Heart right ventricle (tissue), 16 donors: ENCODE measurements around the gene CAMK1D. TPM values are rescaled to one million over a fixed set of nuclear protein-coding genes. Genes with fewer than 3 reads are reported as not detected.

ENCODE experiments used
- ATAC-seq, 8 donors: fragments of 200-7000 bp; cut with Tn5 transposase; one replicate each; pipeline ENCODE4 v1.9.1; 2020; ENCODE audit warnings: mild to moderate bottlenecking in 8 of 8, moderate library complexity in 8 of 8, moderate number of reproducible peaks in 1 of 8
- DNase-seq, 2 donors: peaks; one replicate each; pipeline ENCODE4 v3.0.0-alpha.2; 2020
- H3K27ac ChIP-seq, 10 donors: fragments of 200-600 bp; sonication (generic) in 2 of 10; one replicate each; pipeline versions ENCODE4 v1.5.0 to v1.8.0; 2020 to 2022; ENCODE audit warnings: mild to moderate bottlenecking in 3 of 10
- H3K27me3 ChIP-seq, 7 donors: fragments of 200-600 bp; one replicate each; pipeline ENCODE4 v1.8.0; 2021 to 2022; ENCODE audit warnings: mild to moderate bottlenecking in 2 of 7
- H3K36me3 ChIP-seq, 9 donors: fragments of 200-600 bp; sonication (generic) in 1 of 9; one replicate each; pipeline versions ENCODE4 v1.5.0 to v1.8.0; 2020 to 2022; ENCODE audit warnings: mild to moderate bottlenecking in 2 of 9
- H3K4me1 ChIP-seq, 9 donors: fragments of 200-600 bp; sonication (generic) in 1 of 9; one replicate each; pipeline versions ENCODE4 v1.5.0 to v1.8.0; 2020 to 2022; ENCODE audit warnings: mild to moderate bottlenecking in 4 of 9
- H3K4me3 ChIP-seq, 10 donors: fragments of 200-600 bp; sonication (generic) in 2 of 10; one replicate each; pipeline versions ENCODE4 v1.5.0 to v1.8.0; 2020 to 2022; ENCODE audit warnings: mild to moderate bottlenecking in 7 of 10, moderate library complexity in 2 of 10
- H3K9me3 ChIP-seq, 11 donors: fragments of 200-600 bp in 10 of 11; sonication (generic) in 2 of 11; one replicate each; pipeline versions ENCODE4 v1.5.0 to v1.8.0; 2013 to 2022; ENCODE audit warnings: mild to moderate bottlenecking in 2 of 11, control low read depth in 1 of 11, moderate library complexity in 1 of 11
- CTCF ChIP-seq, 9 donors: fragments of 200-600 bp; sonication (generic) in 2 of 9; IDR thresholded peaks; one replicate each; pipeline versions ENCODE4 v1.5.0 to v1.8.0; 2021 to 2022; ENCODE audit warnings: antibody characterized with exemption in 9 of 9, mild to moderate bottlenecking in 5 of 9, moderate library complexity in 1 of 9
- WGBS, 2 donors: extraction: QIAGEN DNeasy Blood & Tissue Kit; methylation state at CpG; one replicate each; pipeline ENCODE4 v1.1.7; 2013; ENCODE audit warnings: inconsistent platforms in 1 of 2; 5-methylcytosine and 5-hydroxymethylcytosine counted together
- intact Hi-C, 10 donors: fragments of 100-400 bp; cut with DNase I; formaldehyde crosslinking; loops; one replicate each; pipeline versions ENCODE4 v1.11.1 to v1.14.2; 2022
- polyA plus RNA-seq, 2 donors: library from polyadenylated mRNA; stranded (reverse); fragments of 200-250 nt; gene quantifications; one replicate each; pipeline ENCODE4 v1.2.3, GENCODE V29; 2013
- total RNA-seq, 10 donors: library from RNA; stranded (reverse); fragmentation: NEBNext Ultra II Directional in 3 of 10; extraction: Animal tissue kit (Norgen Biotek cat#: 25700) in 3 of 10; gene quantifications; one replicate each; pipeline versions ENCODE4 v1.2.1 to v1.2.4, GENCODE V29; 2021 to 2023
- donor health status: Arrhythmogenic right ventricular cardiomyopathy.
- donor health status: ischemic (EF 13 %, LVEDD 7.1; RV severe dilation, severe dysfunction).
- donor health status: healthy with polysubstance abuse.
- donor health status: DM: no; HTN: yes; CAD: no.
- donor health status: DM: no; HTN: no; CAD: no.
- donor health status: ischemic (EF 25% LVEDD 6.9; RV normal size, moderate dysfunction).
- donor health status: ischemic (EF 25% LVEDD 5.7; RV mildly dilated, moderate dysfunction).
- donor health status: healthy.
- donor health status: DM: yes; HTN: yes; CAD: no.
- donor health status: Ischemic cardiomyopathy.
- donor health status: ischemic (EF 35%, LVEDD 5.7; RV mildly dilated, moderate dysfunction).
- donor health status: nonischemic (EF 11% LVEDD 7.7; RV severe dilation, severe dysfunction).
- donor health status: DM: yes; HTN: yes; CAD: no.
- donor health status: PGD.
- donor health status: ischemic (EF 29% LVEDD 5.4; RV normal size, mild dysfunction).
- donor health status: nonischemic (EF 23%, LVEDD 6.1; RV moderate dilation, normal function).

The CAMK1D gene
- total and polyA plus RNA-seq, 12 donors = 1.3 to 17.7 (median 2.6) TPM

GRCh38 chr10:12422189-12422588 lies 72.8 kb downstream of the CAMK1D start:
- Histone ChIP-seq H3K27me3 (peaks cover 0 to 8% (median 0%) of the 10 kb centered on the region in 7 donors), H3K9me3 (no peaks in the 10 kb centered on the region), H3K27ac (no peak overlapping the region), H3K4me3 (no peak overlapping the region), H3K36me3 (no peaks in the 10 kb centered on the region), H3K4me1 (peaks cover 0 to 19% (median 0%) of the 10 kb centered on the region in 9 donors)
- no peak for DNase-seq
- TF ChIP-seq CTCF (IDR thresholded peaks at IDR 0.05) = no peak
- WGBS, 2 donors = 90 to 100% methylated on average over 10 of the region's 10 CpGs
- ATAC-seq = no peak
- intact Hi-C loops = no loop called here

GRCh38 chr10:12423896-12424295 lies 74.5 kb downstream of the CAMK1D start:
- Histone ChIP-seq H3K9me3 (no peaks in the 10 kb centered on the region), H3K27me3 (peaks cover 0 to 6% (median 0%) of the 10 kb centered on the region in 7 donors), H3K4me3 (no peak overlapping the region), H3K4me1 (peaks cover 0 to 12% (median 0%) of the 10 kb centered on the region in 9 donors), H3K36me3 (no peaks in the 10 kb centered on the region), H3K27ac (no peak overlapping the region)
- intact Hi-C loops = no loop called here
- DNase-seq (no peak), ATAC-seq (no peak)
- TF ChIP-seq CTCF (IDR thresholded peaks at IDR 0.05) = no peak
- WGBS, 2 donors = 95% methylated on average over 14 of the region's 14 CpGs

GRCh38 chr10:12427276-12427675 lies 77.9 kb downstream of the CAMK1D start:
- peaks cover 0 to 6% (median 0%) of the 10 kb centered on the region in 9 donors for H3K4me1 ChIP-seq
- no peak overlapping the region for H3K27ac ChIP-seq
- no peak for DNase-seq
- no peaks in the 10 kb centered on the region for H3K36me3 ChIP-seq
- no peak for ATAC-seq
- intact Hi-C loops = no loop called here
- H3K9me3 ChIP-seq = no peaks in the 10 kb centered on the region
- peaks cover 0 to 9% (median 0%) of the 10 kb centered on the region in 7 donors for H3K27me3 ChIP-seq
- H3K4me3 ChIP-seq = no peak overlapping the region
- 94 to 95% methylated on average over 8 of the region's 8 CpGs for WGBS, 2 donors
- TF ChIP-seq CTCF (IDR thresholded peaks at IDR 0.05) = no peak

- Histone ChIP-seq H3K4me3 (no peak overlapping the region), H3K27me3 (peaks cover 0 to 9% (median 0%) of the 10 kb centered on the region in 7 donors), H3K4me1 (peaks cover 0 to 6% (median 0%) of the 10 kb centered on the region in 9 donors), H3K9me3 (no peaks in the 10 kb centered on the region), H3K27ac (no peak overlapping the region), H3K36me3 (no peaks in the 10 kb centered on the region)
- intact Hi-C loops = no loop called here
- DNase-seq (no peak), ATAC-seq (no peak)
- TF ChIP-seq CTCF (IDR thresholded peaks at IDR 0.05) = no peak
- 88 to 89% methylated on average over 16 of the region's 16 CpGs for WGBS, 2 donors
Observed at GRCh38 chr10:12428447-12429135, 79.2 kb downstream of the CAMK1D start.
